Testis (tissue), 2 donors: ENCODE measurements around the gene OBSCN.

Experiments used
- POLR2A ChIP-seq: fragments of 450-650 bp; IDR thresholded peaks from one replicate; pipeline ENCODE4 v1.6.1; 2017; ENCODE audit warnings: antibody characterized with exemption, mild to moderate bottlenecking, moderate library complexity
- TF ChIP-seq, protein P1 (sequence below), 3 experiments: fragments of 450-650 bp in 2 of 3; fragments of 200-600 bp in 1 of 3; sonication (generic) in 1 of 3; IDR thresholded peaks; one replicate each; pipeline ENCODE4 v1.5.1; 2016 to 2019; ENCODE audit warnings: antibody characterized with exemption in 3 of 3, mild to moderate bottlenecking in 2 of 3, moderate library complexity in 1 of 3

DNA sequence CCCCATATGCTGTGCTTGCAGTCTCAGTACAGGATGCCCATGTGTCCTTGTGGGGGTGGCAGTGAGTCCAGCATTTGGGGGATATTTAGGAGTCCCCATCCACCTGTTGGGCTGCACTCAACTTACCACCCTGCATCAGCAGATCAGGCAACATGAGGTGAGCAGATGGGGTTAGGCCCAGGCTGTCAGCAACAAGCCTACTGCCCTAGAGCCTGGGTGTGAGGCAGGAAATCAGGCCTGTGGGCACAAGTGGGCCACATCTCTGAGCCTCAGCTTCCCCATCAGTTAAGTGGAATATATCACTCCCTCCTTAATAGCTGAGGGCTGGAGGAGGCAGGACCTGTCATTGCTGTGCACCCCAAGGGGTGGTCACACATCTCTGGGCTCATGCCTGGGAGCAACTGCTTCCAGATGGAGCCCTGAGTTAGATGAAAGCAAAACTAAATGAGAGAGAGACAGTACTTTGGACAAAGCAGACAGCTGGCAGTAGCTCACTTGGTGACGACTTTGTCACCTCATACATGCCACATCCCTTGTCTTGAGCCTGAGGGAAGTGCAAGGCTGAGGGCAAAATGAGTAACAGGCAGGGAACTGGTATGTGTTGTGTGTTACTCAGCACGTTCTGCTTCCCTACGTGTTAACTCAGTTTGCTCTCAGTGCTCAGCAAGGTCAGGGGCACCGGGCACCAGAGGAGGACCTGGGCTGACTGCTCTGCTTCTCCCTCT, 150.4 kb downstream of the OBSCN start:
- TF ChIP-seq, protein P1, sequence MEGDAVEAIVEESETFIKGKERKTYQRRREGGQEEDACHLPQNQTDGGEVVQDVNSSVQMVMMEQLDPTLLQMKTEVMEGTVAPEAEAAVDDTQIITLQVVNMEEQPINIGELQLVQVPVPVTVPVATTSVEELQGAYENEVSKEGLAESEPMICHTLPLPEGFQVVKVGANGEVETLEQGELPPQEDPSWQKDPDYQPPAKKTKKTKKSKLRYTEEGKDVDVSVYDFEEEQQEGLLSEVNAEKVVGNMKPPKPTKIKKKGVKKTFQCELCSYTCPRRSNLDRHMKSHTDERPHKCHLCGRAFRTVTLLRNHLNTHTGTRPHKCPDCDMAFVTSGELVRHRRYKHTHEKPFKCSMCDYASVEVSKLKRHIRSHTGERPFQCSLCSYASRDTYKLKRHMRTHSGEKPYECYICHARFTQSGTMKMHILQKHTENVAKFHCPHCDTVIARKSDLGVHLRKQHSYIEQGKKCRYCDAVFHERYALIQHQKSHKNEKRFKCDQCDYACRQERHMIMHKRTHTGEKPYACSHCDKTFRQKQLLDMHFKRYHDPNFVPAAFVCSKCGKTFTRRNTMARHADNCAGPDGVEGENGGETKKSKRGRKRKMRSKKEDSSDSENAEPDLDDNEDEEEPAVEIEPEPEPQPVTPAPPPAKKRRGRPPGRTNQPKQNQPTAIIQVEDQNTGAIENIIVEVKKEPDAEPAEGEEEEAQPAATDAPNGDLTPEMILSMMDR (IDR thresholded peaks at IDR 0.05) = no peak
- TF ChIP-seq POLR2A = no peak
